Dermis lymphatic vessel endothelial cell (primary cell): ENCODE results near the gene PSD2. TPM values are rescaled to one million over a fixed set of nuclear protein-coding genes. Genes with fewer than 3 reads are reported as not detected.

ENCODE experiments used
- total RNA-seq: library from RNA; depleted of rRNA; stranded (reverse); fragments of >200 nt; gene quantifications from 2 replicates; pipeline ENCODE4 v1.2.1, GENCODE V29; 2014

PSD2 gene
- total RNA-seq, result under 0.01 and 0.09 TPM in 2 replicates

GRCh38 chr5:139795074-139796001 lies at the start of gene PSD2:
Gene PSD2 (plus strand): TSS chr5:139795808. CDS start chr5:139809441, 13,633 bp downstream.

Other genes with a start within 250 kb of the PSD2 start
- gene UBE2D2, start 234.5 kb upstream of the PSD2 start, total RNA-seq, result 54.3 and 55.1 TPM in 2 replicates
- 31.1 and 72.9 TPM in 2 replicates for gene CXXC5, start 147.5 kb upstream of the PSD2 start, total RNA-seq
- 0.11 and 0.34 TPM in 2 replicates for gene NRG2, start 247.5 kb downstream of the PSD2 start, total RNA-seq